T-helper 2 cell treated with Interferon-gamma antibody and Interleukin-4, amounts not matched to agents 100 ng/mL and 5 ng/mL, for 36 hours (primary cell): ENCODE results near the gene TGFBR1. TPM values are rescaled to one million over a fixed set of nuclear protein-coding genes. Genes with fewer than 3 reads are reported as not detected.
"Not testable (repeated sequence)": the region's sequence is repeated elsewhere in the genome, so short reads cannot be mapped to it uniquely, and the experiment has no call there.

ENCODE experiments used
- intact Hi-C: fragments of 100-400 bp; cut with micrococcal nuclease; formaldehyde crosslinking; loops from one replicate; pipeline ENCODE4 v1.15.1; 2023
- total RNA-seq: library from RNA; stranded (reverse); gene quantifications from 2 replicates; pipeline ENCODE4 v1.2.3, GENCODE V29; 2022

The TGFBR1 gene
- total RNA-seq, 1 donor from 2014 or later, result 53.5 TPM

- intact Hi-C loops, result loop anchor here (1.0 to 10.0 kb wide), 6 partner anchors 16 to 1031 kb away; partner anchors contain the start of genes NR4A3 and SEC61B
Observed at GRCh38 chr9:99183616-99184015, 78.7 kb downstream of the TGFBR1 start.

- intact Hi-C loops, result loop anchor here (1.0 to 10.0 kb wide), 6 partner anchors 17 to 1031 kb away; partner anchors contain the start of genes NR4A3 and SEC61B
Observed at GRCh38 chr9:99184110-99184474, 79.2 kb downstream of the TGFBR1 start.

DNA sequence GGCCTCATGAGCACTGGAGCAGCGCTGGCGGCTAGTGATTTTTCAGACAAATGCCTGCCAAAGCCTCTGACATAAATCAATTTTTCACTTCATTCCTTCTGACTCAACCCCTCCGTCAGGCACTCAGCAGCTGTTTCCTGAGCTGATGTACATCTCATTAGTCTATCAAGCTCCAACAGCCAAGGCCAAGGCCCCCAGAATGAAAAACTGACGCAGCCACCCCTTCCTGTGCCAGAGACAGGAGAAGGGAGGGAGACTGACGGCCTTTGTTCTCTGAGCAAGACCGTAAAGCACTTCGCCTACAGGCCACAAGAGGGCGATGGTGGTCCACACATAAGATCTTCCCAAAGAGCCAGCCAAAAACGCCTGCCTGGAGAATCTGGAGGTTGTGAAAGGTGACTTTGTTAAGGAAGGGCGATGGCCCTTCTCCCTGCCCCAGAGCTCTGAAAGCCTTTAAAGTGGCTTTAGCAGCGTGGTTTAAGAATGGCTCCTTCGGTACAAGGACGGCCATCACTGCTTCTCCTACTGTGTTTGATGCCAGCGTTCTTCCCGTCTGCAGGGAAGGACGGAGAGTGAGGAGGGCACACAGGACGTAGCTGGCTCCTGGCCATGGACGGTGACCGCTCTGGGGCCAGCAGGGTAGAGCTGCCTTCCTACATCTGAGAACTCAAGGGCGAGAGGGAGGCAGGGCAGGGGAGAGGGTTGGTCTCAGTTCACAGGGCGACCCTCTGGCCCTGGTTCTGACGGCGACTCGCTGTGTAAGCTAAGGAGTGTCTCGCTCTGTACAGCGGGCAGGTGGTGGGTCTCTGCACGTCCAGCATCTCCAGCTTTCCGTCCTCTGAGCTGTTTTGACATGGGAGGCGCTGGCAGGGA, 79.8 kb downstream of the TGFBR1 start:
- intact Hi-C loops, result loop anchor here (1.0 to 10.0 kb wide), 6 partner anchors 17 to 1030 kb away; partner anchors contain the start of genes NR4A3 and SEC61B

DNA sequence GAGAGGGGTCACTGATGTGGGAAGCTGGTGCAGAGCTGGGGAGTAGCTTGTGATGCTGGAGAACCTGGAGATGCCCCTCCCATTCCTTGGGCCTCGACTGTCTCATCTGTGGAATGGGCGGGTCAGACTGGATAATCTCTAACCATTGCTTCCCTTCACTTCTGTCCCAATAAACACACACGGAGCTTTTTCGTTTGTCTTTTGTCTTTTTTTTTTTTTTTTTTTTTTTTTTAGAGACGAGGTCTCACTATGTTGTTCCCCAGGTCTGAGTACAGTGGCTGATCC, 80.4 kb downstream of the TGFBR1 start:
- intact Hi-C loops, result loop anchor here (10.0 kb wide), 2 partner anchors 830 to 1030 kb away; no protein-coding TSS in a partner anchor

DNA sequence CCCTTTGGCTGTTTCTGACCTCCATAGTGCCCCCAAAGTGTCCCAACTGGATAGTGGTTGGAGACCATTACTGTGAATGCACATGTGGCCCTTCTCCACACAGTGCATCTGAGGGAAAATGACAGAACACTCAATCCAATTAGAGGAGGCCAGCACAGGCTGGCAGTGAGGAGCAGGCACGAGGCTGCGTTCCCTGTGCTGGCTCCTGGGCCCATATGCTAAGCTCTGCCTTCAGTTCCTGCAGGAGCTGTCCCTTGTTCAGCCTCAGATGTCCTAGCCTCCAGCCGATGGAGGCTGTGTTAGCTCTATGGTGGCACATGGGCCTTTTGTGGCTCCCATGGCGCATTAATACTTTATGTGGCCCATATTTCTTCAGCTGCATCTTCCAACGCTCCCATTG, 81.0 kb downstream of the TGFBR1 start:
- intact Hi-C loops, result loop anchor here (10.0 kb wide), 2 partner anchors 829 to 1029 kb away; no protein-coding TSS in a partner anchor

DNA sequence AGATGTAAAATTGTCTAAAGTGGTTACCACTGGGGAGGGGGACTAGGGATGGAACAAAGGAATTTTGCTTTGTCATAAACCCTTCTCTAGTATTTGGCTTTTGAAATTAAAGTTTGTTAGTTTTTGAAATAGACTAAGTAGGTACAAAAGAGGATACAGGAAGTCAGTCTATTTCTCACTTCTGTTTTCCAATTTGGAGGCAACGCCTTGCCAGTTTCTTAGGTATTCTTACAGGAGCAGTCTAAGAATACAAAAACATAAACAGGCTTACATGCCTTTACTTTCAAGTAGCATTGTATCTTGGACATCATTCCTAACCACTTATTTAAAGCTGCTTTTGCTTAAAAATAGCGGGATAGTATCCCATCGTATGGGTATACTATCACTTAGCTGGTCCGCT, 82.4 kb downstream of the TGFBR1 start:
- intact Hi-C loops, result loop anchor here (10.0 kb wide), 2 partner anchors 827 to 1027 kb away; no protein-coding TSS in a partner anchor

- intact Hi-C loops, result loop anchor here (10.0 kb wide), 2 partner anchors 826 to 1026 kb away; no protein-coding TSS in a partner anchor
Observed at GRCh38 chr9:99189186-99189585, 84.3 kb downstream of the TGFBR1 start.

DNA sequence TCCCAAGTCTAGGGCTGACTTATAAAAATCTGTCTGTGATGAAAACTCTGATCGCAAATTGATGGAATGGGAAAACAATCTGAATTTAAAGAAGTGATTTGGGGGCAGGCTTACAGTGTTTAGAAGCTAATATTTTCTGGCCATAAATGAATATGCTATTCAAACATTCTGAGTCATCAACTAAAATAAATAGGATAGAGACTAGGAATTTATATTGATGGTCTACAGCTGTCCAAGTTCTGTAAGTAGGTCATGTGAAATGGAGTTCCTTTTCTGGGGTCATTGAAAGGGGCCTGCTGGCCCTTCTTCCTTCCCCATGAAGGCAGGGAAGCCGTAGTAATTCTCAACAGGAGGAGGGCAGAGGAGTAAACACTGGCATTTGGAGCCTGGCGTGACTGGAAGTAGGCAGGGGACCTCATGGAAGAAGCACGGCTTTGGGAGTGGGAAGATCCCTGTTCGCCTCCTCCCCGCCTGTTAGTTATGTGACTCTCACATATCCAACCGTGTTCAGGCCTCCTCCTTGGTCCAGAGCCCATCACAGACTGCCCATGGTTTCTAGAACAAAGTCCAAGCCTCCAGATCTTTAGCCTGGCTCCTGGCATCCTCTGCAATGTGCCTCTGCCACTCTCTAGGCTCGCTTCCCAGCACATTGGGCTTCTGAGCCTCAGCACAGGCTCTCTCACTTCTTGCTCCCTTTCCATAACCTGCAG, 85.1 kb downstream of the TGFBR1 start:
- intact Hi-C loops, result loop anchor here (10.0 kb wide), 2 partner anchors 825 to 1025 kb away; no protein-coding TSS in a partner anchor

- intact Hi-C loops, result no loop called here
Observed at GRCh38 chr9:99190597-99191283, 85.8 kb downstream of the TGFBR1 start.

GRCh38 chr9:99192786-99193465, 88.0 kb downstream of the TGFBR1 start:
- intact Hi-C loops, result no loop called here

DNA sequence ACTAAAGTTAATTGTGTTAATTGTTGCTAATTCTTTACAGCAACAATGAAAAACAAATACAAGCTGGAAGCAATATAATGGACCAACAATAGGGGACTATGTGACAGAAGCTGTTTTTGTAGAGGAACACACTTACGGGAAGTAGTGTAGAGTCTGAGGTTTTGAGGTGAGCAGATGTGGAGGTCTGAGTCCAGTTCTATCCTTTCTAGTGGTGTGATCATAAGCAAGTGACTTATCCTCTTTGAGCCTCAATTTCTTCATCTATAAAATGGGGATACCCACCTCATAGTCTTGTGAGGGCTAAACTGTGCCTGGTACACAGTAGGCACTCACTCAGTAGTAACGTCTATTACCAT, 88.5 kb downstream of the TGFBR1 start:
- intact Hi-C loops, result no loop called here

DNA sequence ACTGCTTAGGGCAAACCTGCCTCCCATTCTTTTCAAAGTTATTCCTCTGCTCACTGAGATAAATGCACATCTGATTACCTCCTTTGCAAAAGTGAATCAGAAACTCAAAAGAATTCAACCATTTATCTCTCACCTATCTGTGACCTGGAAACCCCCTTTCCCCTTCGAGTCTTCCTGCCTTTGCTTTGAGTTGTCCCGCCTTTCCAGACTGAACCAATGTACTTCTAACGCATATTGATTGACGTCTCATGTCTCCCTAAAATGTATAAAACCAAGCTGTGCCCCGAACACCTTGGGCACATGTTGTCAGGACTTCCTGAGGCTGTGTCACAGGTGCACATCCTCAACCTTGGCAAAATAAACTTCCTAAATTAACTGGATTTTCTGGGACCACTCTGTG, 91.6 kb downstream of the TGFBR1 start:
- intact Hi-C loops, result not testable (repeated sequence)

DNA sequence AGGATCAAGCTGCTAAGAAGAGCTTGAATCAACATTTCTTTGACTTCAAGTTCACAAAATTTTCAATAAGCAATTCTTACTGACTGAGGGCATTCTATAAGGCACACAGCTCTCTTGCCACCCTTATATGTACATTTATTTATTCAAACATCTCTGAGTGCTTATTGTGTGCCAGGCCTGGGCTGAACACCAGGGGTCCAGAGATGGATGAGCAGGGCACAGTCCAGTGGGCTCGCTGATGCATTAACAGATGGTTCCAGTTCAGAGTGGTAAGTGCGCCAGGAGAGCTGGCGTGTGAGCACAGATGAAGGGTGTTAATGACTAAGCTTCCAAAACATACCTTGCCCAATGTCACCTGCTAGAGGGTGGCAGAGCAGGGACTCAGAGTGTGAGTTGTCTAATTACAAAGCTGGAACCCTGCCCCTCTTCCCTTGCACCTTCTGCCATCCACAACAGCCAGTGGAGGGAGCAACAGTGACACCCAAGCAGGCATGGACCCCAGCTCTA, 92.3 kb downstream of the TGFBR1 start:
- intact Hi-C loops, result no loop called here

- intact Hi-C loops, result no loop called here
Observed at GRCh38 chr9:99197987-99198386, 93.1 kb downstream of the TGFBR1 start.

DNA sequence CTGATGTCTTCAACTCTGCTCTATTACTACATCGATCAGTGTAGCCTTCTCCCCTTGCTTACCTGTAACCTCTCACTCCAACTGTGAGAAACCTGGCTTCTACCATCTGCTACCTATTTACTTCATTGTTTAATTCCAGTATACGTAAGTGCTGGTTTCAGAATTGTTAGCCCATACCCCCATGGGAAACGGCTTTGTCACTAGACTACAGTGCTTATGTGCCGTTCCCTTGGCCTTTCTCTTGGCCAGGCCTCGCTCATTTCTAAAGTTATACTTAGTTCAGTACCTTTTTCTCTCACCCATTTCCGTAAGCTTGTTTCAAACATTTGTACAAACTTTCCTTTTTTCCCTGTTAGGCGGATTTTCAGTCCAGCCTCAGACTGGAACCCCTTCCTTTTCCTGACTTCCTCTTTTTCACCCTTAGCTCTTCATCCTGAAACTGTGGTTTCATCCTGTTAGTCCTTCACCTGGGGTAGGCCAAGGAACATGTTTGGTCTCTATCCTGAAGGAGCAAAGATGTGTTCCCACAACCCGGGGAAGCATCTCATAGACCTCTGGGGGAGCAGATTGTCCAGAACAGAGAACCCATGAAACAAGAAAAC, 95.1 kb downstream of the TGFBR1 start:
- intact Hi-C loops, result no loop called here

DNA sequence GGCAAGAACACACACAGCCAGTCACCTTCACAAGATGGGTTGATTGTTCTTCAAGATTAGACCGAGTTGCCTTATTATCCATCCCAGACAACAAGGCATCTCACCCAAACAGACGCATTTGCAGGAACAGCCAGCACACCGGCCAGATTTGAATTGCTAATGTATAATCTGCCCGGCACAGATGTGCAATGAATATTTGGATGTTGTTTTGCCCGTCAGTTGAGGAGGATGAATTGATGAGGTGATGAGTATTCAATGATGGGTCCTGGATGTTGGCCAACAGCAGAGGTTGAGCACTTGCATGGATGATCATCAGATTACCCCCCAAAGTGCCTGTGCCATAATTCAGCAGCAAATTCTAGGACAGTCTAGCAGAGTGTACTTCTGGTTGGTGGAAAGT, 96.7 kb downstream of the TGFBR1 start:
- intact Hi-C loops, result no loop called here
